ENCODE data around the gene SHROOM3. TPM values are rescaled to one million over a fixed set of nuclear protein-coding genes. Genes with fewer than 3 reads are reported as not detected.
"Not testable (repeated sequence)": the region's sequence is repeated elsewhere in the genome, so short reads cannot be mapped to it uniquely, and the experiment has no call there.

The SHROOM3 gene
- total RNA-seq, 2 experiments from 2014 or later, result 0.04 TPM; not detected in 1

DNA sequence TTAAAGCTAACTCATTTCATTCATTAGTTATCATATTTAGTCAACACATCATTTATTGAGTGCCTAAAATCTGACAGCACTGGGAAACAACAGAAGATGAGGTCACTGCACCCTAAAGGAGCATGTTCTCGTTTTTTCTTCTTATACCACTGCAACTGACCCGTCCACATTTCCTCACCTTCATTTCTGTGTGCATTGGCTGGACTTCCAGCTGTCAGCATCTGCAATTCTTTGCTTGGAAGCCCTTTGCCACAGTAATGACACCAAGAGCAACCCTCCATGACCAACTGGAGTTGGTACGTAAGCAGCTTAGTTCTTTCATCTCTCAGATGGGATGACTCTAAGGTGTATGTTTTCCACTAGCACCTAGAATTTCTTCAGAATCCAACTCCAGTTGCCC is 13.2 kb downstream of the SHROOM3 start:
- Mint-ChIP-seq H3K36me3 (ENCODE audit: low read depth) (no peaks in the 10 kb centered on the region), H3K27me3 (peaks cover 9% of the 10 kb centered on the region), H3K4me3 (no peak overlapping the region), H3K4me1 (no peaks in the 10 kb centered on the region), H3K27ac (no peak overlapping the region), H3K9me3 (ENCODE audit: low read depth) (no peaks in the 10 kb centered on the region)
- POLR2A ChIA-PET, result no interaction called here
- CTCF ChIA-PET, result no interaction called here
- ATAC-seq (no peak), DNase-seq (no peak)
- intact Hi-C loops (cut with DNase I, micrococcal nuclease), result no loop called here

DNA sequence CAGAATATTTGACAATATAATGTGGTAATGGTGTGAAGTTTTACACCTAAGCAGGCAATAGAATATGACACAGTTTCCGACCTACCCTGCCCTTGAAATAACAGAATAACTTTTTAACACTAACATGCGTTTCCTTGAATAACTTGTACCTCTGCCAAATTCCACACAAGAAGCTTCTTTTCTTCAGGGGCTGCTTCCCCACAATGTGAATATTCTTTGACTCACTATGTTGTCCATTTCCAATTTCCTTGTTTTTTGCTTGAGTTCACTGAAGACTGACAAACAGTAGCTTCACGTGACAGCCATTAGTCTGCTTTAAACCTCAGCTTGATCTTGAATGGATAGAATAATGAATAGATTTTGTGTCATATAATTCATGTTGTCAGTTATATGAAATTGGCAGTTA is 14.3 kb downstream of the SHROOM3 start:
- ChIA-PET POLR2A (no interaction called here), CTCF (no interaction called here)
- Mint-ChIP-seq H3K27me3 (peaks cover 12% of the 10 kb centered on the region), H3K9me3 (ENCODE audit: low read depth) (no peaks in the 10 kb centered on the region), H3K4me1 (no peaks in the 10 kb centered on the region), H3K4me3 (no peak overlapping the region), H3K27ac (no peak overlapping the region), H3K36me3 (ENCODE audit: low read depth) (no peaks in the 10 kb centered on the region)
- DNase-seq (no peak), ATAC-seq (no peak)
- intact Hi-C loops (cut with DNase I, micrococcal nuclease), result no loop called here

- ChIA-PET CTCF (no interaction called here), POLR2A (no interaction called here)
- Mint-ChIP-seq H3K27ac (no peak overlapping the region), H3K9me3 (ENCODE audit: low read depth) (no peaks in the 10 kb centered on the region), H3K4me3 (no peak overlapping the region), H3K36me3 (ENCODE audit: low read depth) (no peaks in the 10 kb centered on the region), H3K27me3 (peaks cover 12% of the 10 kb centered on the region), H3K4me1 (no peaks in the 10 kb centered on the region)
- DNase-seq (no peak), ATAC-seq (no peak)
- intact Hi-C loops (cut with DNase I, micrococcal nuclease), result no loop called here
Measured at GRCh38 chr4:76449833-76450232, 14.8 kb downstream of the SHROOM3 start.

GRCh38 chr4:76453232-76453631 is 18.2 kb downstream of the SHROOM3 start:
- Mint-ChIP-seq H3K36me3 (ENCODE audit: low read depth) (no peaks in the 10 kb centered on the region), H3K4me3 (no peak overlapping the region), H3K27me3 (peaks cover 12% of the 10 kb centered on the region), H3K9me3 (ENCODE audit: low read depth) (no peaks in the 10 kb centered on the region), H3K27ac (no peak overlapping the region), H3K4me1 (no peaks in the 10 kb centered on the region)
- intact Hi-C loops (cut with DNase I, micrococcal nuclease), result no loop called here
- no peak for ATAC-seq
- CTCF ChIA-PET, result no interaction called here
- POLR2A ChIA-PET, result interaction anchor here (0.7 kb wide), 1 partner anchor 142 kb away, joined by 3 read pairs; no protein-coding TSS in a partner anchor
- DNase-seq, result no peak

GRCh38 chr4:76454073-76454472 is 19.0 kb downstream of the SHROOM3 start:
- not testable (repeated sequence) for H3K27ac Mint-ChIP-seq, ATAC-seq

GRCh38 chr4:76457885-76458284 is 22.9 kb downstream of the SHROOM3 start:
- H3K27ac Mint-ChIP-seq, result no peak overlapping the region
- ATAC-seq, result no peak
- CTCF ChIA-PET, result no interaction called here

More at GRCh38 chr4:76454073-76454472, 19.0 kb downstream of the SHROOM3 start:
- POLR2A ChIA-PET; H3K36me3 Mint-ChIP-seq (ENCODE audit: low read depth); DNase-seq; H3K4me1 Mint-ChIP-seq; H3K4me3 Mint-ChIP-seq; H3K9me3 Mint-ChIP-seq (ENCODE audit: low read depth); intact Hi-C loops (cut with DNase I, micrococcal nuclease); CTCF ChIA-PET: not testable (repeated sequence)
- peaks cover 12% of the 10 kb centered on the region for H3K27me3 Mint-ChIP-seq

DNA sequence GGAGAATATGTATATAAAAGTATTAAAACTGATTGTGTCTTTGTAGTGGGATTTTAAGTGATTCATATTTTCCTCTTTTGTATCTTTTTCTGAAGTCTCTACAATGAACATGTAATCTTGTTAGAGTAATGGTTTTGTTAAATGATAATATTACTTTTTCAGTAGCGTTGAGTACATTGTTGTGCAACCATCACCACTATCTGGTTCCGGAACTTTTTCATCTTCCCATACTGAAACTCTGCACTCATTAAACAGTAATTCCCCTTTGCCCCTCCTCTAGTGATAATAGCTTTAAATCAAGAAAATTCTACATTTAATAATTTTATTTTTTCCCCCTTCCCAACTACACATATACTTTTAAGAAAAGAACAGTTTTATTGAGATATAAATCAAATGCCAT is 23.3 kb downstream of the SHROOM3 start:
- no peaks in the 10 kb centered on the region for H3K36me3 Mint-ChIP-seq (ENCODE audit: low read depth)
- CTCF ChIA-PET, result no interaction called here
- ATAC-seq (no peak), DNase-seq (no peak)
- H3K27me3 Mint-ChIP-seq, result peaks cover 10% of the 10 kb centered on the region
- H3K9me3 Mint-ChIP-seq (ENCODE audit: low read depth), result peaks cover 7% of the 10 kb centered on the region
- intact Hi-C loops (cut with DNase I, micrococcal nuclease), result no loop called here
- no peak overlapping the region for H3K4me3 Mint-ChIP-seq
- no peak overlapping the region for H3K27ac Mint-ChIP-seq
- POLR2A ChIA-PET, result no interaction called here
- no peaks in the 10 kb centered on the region for H3K4me1 Mint-ChIP-seq

More at GRCh38 chr4:76457885-76458284, 22.9 kb downstream of the SHROOM3 start:
- POLR2A ChIA-PET, result no interaction called here
- no peak overlapping the region for H3K4me3 Mint-ChIP-seq
- H3K36me3 Mint-ChIP-seq (ENCODE audit: low read depth), result no peaks in the 10 kb centered on the region
- intact Hi-C loops (cut with DNase I, micrococcal nuclease), result no loop called here
- no peaks in the 10 kb centered on the region for H3K4me1 Mint-ChIP-seq
- H3K27me3 Mint-ChIP-seq, result peaks cover 10% of the 10 kb centered on the region
- peaks cover 3% of the 10 kb centered on the region for H3K9me3 Mint-ChIP-seq (ENCODE audit: low read depth)
- DNase-seq, result no peak

DNA sequence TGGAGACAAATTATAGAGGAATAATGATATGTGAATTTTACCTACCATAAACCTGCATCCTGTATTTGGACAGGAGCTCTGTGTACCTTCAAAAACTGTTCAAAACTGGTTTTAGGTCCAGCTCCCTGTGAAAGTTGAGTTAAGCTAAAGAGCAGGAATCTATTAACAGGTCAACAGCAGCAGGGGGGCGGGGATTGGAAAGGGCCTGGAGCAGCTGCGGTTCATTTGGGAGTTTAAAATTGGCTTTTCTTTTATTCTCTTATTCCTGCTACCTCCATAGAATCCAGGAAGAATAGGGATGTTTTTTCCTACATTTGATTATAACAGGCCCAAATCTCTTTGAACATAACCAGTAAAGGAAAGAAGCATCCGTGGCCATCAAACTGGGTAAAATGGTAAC is 23.8 kb downstream of the SHROOM3 start:
- no peak for ATAC-seq
- Mint-ChIP-seq H3K27ac (no peak overlapping the region), H3K9me3 (ENCODE audit: low read depth) (peaks cover 9% of the 10 kb centered on the region), H3K4me3 (no peak overlapping the region), H3K36me3 (ENCODE audit: low read depth) (no peaks in the 10 kb centered on the region), H3K4me1 (no peaks in the 10 kb centered on the region), H3K27me3 (peaks cover 6% of the 10 kb centered on the region)
- intact Hi-C loops (cut with DNase I, micrococcal nuclease), result no loop called here
- ChIA-PET CTCF (interaction anchor here (0.6 kb wide), 1 partner anchor 164 kb away, joined by 3 read pairs; no protein-coding TSS in a partner anchor), POLR2A (no interaction called here)
- DNase-seq, result no peak

DNA sequence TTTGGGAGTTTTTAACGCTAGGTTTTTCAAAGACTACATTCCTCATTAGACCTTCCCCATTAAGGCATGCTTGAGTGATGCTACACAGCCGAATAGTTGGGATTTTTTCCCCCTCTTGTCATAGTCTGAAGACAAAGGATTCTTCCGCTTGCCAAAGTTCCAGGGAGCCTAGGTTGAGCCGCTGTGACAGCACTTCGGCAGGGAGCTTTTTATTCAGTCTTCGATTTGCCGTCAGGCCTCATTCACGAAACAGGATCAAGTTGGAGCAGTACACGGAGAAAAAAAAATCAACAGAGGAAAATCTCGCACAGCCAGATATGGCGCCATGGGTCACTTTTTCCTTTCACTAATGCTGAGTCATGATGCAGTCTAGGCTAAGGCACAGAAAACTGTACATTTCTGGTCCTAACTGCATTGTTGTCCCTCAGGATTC is 24.3 kb downstream of the SHROOM3 start:
- intact Hi-C loops (cut with DNase I, micrococcal nuclease), result no loop called here
- Mint-ChIP-seq H3K27ac (no peak overlapping the region), H3K36me3 (ENCODE audit: low read depth) (no peaks in the 10 kb centered on the region), H3K9me3 (ENCODE audit: low read depth) (peaks cover 9% of the 10 kb centered on the region), H3K4me3 (no peak overlapping the region), H3K4me1 (no peaks in the 10 kb centered on the region), H3K27me3 (peaks cover 6% of the 10 kb centered on the region)
- POLR2A ChIA-PET, result no interaction called here
- DNase-seq (no peak), ATAC-seq (no peak)
- CTCF ChIA-PET, result interaction anchor here (0.6 to 0.7 kb wide), 2 partner anchors 159 to 165 kb away, joined by 3 read pairs; no protein-coding TSS in a partner anchor

GRCh38 chr4:76463568-76463967 is 28.5 kb downstream of the SHROOM3 start:
- intact Hi-C loops (cut with DNase I, micrococcal nuclease), result no loop called here
- DNase-seq, result no peak
- no peak for ATAC-seq
- Mint-ChIP-seq H3K4me3 (no peak overlapping the region), H3K27ac (no peak overlapping the region), H3K4me1 (no peaks in the 10 kb centered on the region), H3K36me3 (ENCODE audit: low read depth) (no peaks in the 10 kb centered on the region), H3K27me3 (peaks cover 4% of the 10 kb centered on the region), H3K9me3 (ENCODE audit: low read depth) (peaks cover 15% of the 10 kb centered on the region)
- CTCF ChIA-PET, result no interaction called here
- POLR2A ChIA-PET, result no interaction called here

- H3K36me3 Mint-ChIP-seq (ENCODE audit: low read depth), result no peaks in the 10 kb centered on the region
- H3K27me3 Mint-ChIP-seq, result no peaks in the 10 kb centered on the region
- no peaks in the 10 kb centered on the region for H3K4me1 Mint-ChIP-seq
- intact Hi-C loops (cut with DNase I, micrococcal nuclease), result no loop called here
- no peak overlapping the region for H3K27ac Mint-ChIP-seq
- no peaks in the 10 kb centered on the region for H3K9me3 Mint-ChIP-seq (ENCODE audit: low read depth)
- ATAC-seq (no peak), DNase-seq (no peak)
- POLR2A ChIA-PET, result no interaction called here
- CTCF ChIA-PET, result interaction anchor here (0.5 to 1.6 kb wide), 4 partner anchors 33 to 212 kb away, joined by 3 read pairs; no protein-coding TSS in a partner anchor
- no peak overlapping the region for H3K4me3 Mint-ChIP-seq
Measured at GRCh38 chr4:76470064-76470463, 35.0 kb downstream of the SHROOM3 start.

DNA sequence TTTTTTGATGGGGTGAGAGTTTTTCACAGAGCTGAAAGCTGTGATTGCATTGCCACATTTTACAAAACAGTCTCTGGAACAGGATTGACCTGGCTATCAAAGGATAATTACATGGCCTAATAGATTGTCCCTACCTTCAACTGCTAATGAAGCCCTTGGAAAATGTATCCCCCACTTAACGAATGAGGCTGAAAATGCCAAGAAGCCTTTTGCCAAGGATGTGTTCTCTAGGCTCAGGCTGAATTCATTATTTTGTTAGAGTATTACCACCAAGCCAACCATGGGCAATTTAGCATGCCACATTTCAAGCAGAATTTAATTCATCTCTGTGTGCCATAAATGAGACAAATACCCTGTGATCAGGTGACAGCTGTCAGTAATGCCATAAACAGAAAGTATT is 35.5 kb downstream of the SHROOM3 start:
- ChIA-PET POLR2A (no interaction called here), CTCF (interaction anchor here (0.5 to 1.6 kb wide), 3 partner anchors 34 to 212 kb away, joined by 3 read pairs; no protein-coding TSS in a partner anchor)
- no peak overlapping the region for H3K4me3 Mint-ChIP-seq
- H3K4me1 Mint-ChIP-seq, result no peaks in the 10 kb centered on the region
- no peaks in the 10 kb centered on the region for H3K27me3 Mint-ChIP-seq
- no peak for DNase-seq
- intact Hi-C loops (cut with DNase I, micrococcal nuclease), result no loop called here
- no peaks in the 10 kb centered on the region for H3K36me3 Mint-ChIP-seq (ENCODE audit: low read depth)
- ATAC-seq, result no peak
- no peaks in the 10 kb centered on the region for H3K9me3 Mint-ChIP-seq (ENCODE audit: low read depth)
- H3K27ac Mint-ChIP-seq, result no peak overlapping the region

DNA sequence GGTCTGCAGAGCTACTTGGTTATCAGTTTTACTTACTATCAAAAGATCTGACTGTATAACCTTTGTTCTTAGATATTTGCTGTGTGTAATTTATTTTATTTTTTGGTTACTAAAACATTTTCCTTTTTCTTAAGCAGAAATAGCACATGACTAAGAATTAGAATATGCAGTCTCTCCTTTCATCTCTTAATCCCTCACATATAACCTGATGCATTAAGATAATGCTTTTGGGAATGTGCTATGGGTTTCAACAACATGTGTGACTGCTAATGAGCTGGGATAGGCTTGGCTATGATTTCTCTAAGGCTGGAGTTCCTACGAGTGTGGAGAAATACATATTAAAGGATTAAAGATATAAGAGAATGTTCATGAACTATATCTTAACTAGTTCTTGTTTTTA is 41.5 kb downstream of the SHROOM3 start:
- Mint-ChIP-seq H3K4me1 (no peaks in the 10 kb centered on the region), H3K27me3 (peaks cover 14% of the 10 kb centered on the region), H3K4me3 (no peak overlapping the region), H3K27ac (no peak overlapping the region), H3K9me3 (ENCODE audit: low read depth) (peaks cover 4% of the 10 kb centered on the region), H3K36me3 (ENCODE audit: low read depth) (no peaks in the 10 kb centered on the region)
- ATAC-seq (no peak), DNase-seq (no peak)
- intact Hi-C loops (cut with DNase I, micrococcal nuclease), result no loop called here
- POLR2A ChIA-PET, result no interaction called here
- CTCF ChIA-PET, result interaction anchor here (0.5 kb wide), 1 partner anchor 1976 kb away, joined by 3 read pairs; no protein-coding TSS in a partner anchor
